Coronary artery (tissue), 2 donors: ENCODE data around the gene GRHPR.
"Not testable (repeated sequence)": the region's sequence is repeated elsewhere in the genome, so short reads cannot be mapped to it uniquely, and the experiment has no call there.

Experiments
- DNase-seq: peaks from one replicate; pipeline ENCODE4 v3.0.0-alpha.2; 2017; ENCODE audit warnings: low spot score
- H3K27ac ChIP-seq, 2 donors: fragments of 200-600 bp; sonication (generic); one replicate each; pipeline ENCODE4 v1.5.1; 2016 to 2019
- H3K4me3 ChIP-seq: fragments of 200-600 bp; sonication (generic); 2 replicates; pipeline ENCODE4 v1.5.1; 2016; ENCODE audit warnings: mild to moderate bottlenecking, moderate library complexity
- TF ChIP-seq, protein P1 (sequence below): fragments of 200-600 bp; sonication (generic); IDR thresholded peaks from one replicate; pipeline ENCODE4 v1.5.1; 2019; ENCODE audit warnings: antibody characterized with exemption

Gene GRHPR

GRCh38 chr9:37466037-37466709, 43.7 kb downstream of the GRHPR start:
- peak overlapping the region; percentile 99 to 100 for H3K27ac ChIP-seq
- TF ChIP-seq, protein P1, sequence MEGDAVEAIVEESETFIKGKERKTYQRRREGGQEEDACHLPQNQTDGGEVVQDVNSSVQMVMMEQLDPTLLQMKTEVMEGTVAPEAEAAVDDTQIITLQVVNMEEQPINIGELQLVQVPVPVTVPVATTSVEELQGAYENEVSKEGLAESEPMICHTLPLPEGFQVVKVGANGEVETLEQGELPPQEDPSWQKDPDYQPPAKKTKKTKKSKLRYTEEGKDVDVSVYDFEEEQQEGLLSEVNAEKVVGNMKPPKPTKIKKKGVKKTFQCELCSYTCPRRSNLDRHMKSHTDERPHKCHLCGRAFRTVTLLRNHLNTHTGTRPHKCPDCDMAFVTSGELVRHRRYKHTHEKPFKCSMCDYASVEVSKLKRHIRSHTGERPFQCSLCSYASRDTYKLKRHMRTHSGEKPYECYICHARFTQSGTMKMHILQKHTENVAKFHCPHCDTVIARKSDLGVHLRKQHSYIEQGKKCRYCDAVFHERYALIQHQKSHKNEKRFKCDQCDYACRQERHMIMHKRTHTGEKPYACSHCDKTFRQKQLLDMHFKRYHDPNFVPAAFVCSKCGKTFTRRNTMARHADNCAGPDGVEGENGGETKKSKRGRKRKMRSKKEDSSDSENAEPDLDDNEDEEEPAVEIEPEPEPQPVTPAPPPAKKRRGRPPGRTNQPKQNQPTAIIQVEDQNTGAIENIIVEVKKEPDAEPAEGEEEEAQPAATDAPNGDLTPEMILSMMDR: no peak
- DNase-seq: peak; percentile 89
- peak overlapping the region; percentile 97 for H3K4me3 ChIP-seq

- DNase-seq, H3K4me3 ChIP-seq, H3K27ac ChIP-seq: not testable (repeated sequence)
These were observed 45.0 kb downstream of the GRHPR start for GRCh38 chr9:37467530-37467929.

DNA sequence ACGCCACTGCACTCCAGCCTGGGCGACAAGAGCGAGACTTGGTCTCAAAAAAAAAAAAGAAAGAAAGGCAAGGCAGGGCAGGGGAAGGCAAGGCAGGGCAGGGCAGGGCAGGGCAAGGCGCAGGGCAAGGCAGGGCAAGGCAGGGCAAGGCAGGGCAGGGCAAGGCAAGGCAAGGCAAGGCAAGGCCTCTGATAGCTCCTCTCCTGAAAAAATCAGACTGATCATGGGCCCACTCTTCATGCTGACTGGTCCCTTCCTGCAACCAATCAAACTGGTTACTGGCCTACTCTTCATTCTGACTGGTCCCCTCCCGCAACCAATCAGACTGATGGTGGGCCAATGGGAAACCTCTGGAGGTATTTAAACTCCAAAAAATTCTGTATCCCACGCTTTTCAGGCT, 46.1 kb downstream of the GRHPR start:
- Histone ChIP-seq H3K27ac (no peak overlapping the region), H3K4me3 (no peak overlapping the region)
- no peak for DNase-seq
- TF ChIP-seq, protein P1: no peak

- DNase-seq: no peak
- peak overlapping the region; percentile 50 for H3K4me3 ChIP-seq
- TF ChIP-seq, protein P1: no peak
- peak overlapping the region; percentile 47 to 81 for H3K27ac ChIP-seq
These were observed 49.6 kb downstream of the GRHPR start for GRCh38 chr9:37471942-37472684.

DNA sequence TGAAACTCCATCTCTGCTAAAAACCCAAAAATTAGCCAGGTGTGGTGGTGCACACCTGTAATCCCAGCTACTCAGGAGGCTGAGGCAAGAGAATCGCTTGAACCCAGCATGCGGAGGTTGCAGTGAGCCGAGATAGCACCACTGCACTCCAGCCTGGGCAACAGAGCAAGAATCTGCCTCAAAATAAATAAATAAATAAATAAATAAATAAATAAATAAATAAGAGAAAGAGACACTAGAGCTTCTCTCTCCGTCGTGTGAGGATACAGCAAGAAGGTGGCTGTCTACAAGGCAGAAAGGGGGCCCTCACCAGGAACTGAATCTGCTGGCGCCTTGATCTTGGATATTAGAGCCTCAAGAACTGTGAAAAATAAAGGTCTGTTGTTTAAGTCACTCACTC, 51.5 kb downstream of the GRHPR start:
- H3K4me3 ChIP-seq, H3K27ac ChIP-seq, DNase-seq: not testable (repeated sequence)

DNA sequence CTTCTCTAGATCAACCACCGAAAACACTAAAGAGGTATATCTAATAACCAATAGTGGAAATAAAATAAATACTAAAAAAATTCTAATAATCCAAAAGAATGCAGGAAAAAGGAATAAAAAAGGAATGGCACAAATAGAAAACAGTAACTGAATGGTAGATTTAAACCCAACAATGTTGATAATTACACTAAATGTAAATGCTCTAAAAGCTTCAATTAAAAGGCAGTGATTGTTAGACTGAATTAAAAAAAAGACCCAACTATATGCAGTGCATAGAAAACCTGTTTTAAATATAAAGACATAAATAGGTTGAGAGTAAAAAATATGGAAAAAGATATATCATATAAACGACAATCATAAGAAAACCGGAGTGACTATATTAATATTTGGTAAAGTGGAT, 51.9 kb downstream of the GRHPR start:
- TF ChIP-seq, protein P1: no peak
- Histone ChIP-seq H3K4me3 (no peak overlapping the region), H3K27ac (no peak overlapping the region)
- DNase-seq: no peak

- DNase-seq: peak; percentile 41
- Histone ChIP-seq H3K4me3 (no peak overlapping the region), H3K27ac (no peak overlapping the region)
- TF ChIP-seq, protein P1: no peak
These were observed 54.4 kb downstream of the GRHPR start for GRCh38 chr9:37476930-37477329.

GRCh38 chr9:37477443-37477842, 54.9 kb downstream of the GRHPR start:
- not testable (repeated sequence) for DNase-seq

DNA sequence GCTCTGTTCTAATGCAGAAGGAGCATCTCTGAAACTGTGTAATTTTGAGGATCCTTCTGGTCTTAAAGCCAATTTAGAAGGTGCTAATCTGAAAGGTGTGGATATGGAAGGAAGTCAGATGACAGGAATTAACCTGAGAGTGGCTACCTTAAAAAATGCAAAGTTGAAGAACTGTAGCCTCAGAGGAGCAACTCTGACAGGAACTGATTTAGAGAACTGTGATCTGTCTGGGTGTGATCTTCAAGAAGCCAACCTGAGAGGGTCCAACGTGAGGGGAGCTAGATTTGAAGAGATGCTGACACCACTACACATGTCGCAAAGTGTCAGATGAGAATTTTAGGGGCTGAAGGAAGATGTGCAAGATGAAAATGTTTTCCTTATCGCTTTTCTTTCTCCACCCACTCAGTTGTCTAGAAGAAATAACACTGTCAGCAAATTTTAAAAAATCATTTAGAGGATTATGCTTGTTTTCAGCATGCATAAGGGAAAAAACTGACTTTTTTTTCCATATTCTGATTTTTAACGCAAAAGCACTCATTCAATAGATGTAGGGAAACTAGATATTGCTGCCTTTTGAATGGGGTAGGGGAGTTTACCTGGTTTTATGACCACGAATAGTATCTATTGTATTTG, 55.6 kb downstream of the GRHPR start:
- H3K27ac ChIP-seq, DNase-seq, H3K4me3 ChIP-seq: not testable (repeated sequence)

More at GRCh38 chr9:37477443-37477842, 54.9 kb downstream of the GRHPR start:
- H3K27ac ChIP-seq, H3K4me3 ChIP-seq: not testable (repeated sequence)
